Measurements from ENCODE around the gene SPIRE2.
"Not testable (repeated sequence)": the region's sequence is repeated elsewhere in the genome, so short reads cannot be mapped to it uniquely, and the experiment has no call there.

SPIRE2 gene

DNA sequence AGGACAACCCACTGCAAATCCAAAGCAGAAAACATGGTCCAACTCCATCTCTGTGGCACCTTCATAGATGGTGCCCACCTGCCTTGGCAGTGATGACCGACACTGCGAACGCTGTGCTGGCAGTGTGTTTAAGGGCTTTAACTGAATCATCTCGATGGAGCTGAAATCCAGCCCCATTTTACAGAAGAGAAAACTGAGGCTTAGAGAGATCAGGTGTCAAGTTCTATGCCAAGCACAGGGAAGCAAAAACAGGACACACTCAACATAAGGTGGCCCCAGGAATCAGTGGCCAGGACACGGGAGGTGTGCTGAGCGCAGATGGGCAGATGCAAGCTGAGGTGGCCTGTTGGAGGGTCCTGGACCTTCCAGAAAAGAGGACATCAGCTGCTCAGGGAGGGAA, 34.5 kb downstream of the SPIRE2 start:
- FAIRE-seq (no peak), DNase-seq (ENCODE audit: low spot score) (no peak)

DNA sequence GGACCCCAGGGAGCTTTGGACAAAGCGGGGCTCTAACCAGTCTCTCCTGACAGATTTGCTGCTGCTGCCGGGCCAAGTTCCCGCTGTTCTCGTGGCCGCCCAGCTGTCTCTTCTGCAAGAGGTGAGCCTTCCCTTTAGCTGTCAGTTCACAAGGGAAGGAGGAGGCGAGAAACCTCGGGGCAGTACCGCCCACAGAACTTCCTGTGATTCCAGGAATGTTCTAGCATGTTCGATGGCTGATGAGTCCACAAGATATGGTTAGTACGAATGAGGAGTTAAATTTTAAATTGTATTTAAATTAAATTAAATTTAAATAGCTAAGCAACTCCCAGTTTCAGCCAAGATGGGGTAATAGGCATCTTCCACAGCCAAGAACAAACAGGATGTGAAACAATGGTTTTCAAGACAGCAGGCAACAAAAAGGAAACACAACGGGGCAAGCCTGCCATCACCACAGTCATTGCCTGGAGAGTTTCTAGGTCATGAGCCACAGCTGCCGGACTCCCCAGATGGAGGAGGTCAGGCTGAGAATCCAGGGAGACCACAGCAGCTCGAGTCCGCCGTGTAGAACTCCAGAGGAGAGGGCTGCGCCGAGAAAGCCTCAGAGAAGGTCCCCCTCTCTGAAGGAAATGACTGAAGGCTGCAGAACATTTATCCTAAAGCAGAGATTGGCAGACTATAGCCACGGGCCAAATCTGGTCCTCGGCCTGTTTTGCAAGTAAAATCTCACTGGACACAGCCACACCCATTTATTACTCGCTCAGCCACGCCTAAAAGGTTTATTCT, 35.7 kb downstream of the SPIRE2 start:
- DNase-seq (ENCODE audit: low spot score): no peak
- FAIRE-seq: no peak

DNA sequence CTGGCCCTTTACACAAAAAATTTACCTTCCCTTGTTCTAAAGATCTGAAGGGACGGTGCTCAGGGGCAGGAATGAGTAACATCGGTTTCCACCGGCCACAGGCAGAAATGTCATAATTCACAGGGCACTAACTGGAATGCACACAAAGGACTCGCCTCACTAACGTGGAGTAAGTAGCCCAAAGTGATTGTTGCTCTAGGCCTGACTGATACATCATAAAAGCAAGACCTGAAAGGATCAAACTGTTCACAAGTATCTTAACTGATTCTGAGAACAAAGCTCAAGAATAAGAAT, 36.2 kb downstream of the SPIRE2 start:
- FAIRE-seq (no peak), DNase-seq (ENCODE audit: low spot score) (no peak)

DNA sequence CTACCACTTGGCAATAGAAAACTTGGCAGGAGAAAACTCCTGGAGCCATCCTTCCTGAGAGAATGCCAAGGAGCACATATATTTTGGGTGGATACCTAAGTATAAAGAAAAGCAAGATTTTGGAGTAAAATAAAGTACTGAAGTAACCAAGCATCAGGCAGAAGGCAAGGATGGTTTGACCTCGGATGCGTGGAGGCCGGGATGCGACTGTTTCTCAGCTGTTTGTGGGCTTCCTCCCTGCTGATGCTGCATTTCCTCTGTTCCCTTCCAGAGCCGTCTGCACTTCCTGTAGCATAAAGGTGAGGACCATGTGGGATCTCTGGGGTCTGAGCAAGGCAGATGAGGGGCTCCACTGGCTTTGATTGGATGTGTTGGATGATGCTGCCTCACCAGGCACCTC, 39.6 kb downstream of the SPIRE2 start:
- no peak for DNase-seq (ENCODE audit: low spot score)
- no peak for FAIRE-seq

DNA sequence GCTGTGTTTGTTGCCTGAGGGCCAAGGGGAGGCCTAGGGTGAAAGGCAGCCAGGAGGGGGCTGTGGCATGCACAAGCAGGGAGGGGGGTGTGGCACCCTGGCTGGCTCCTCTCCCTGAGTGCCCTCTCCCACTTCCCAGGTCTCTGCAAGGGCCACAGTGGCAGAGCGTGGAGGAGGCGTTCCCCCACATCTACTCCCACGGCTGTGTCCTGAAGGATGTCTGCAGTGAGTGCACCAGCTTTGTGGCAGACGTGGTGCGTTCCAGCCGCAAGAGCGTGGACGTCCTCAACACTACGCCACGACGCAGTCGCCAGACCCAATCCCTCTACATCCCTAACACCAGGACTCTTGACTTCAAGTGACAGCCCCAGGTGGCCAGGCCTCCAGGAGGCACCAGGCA, 41.6 kb downstream of the SPIRE2 start:
- FAIRE-seq (no peak), DNase-seq (ENCODE audit: low spot score) (no peak)

DNA sequence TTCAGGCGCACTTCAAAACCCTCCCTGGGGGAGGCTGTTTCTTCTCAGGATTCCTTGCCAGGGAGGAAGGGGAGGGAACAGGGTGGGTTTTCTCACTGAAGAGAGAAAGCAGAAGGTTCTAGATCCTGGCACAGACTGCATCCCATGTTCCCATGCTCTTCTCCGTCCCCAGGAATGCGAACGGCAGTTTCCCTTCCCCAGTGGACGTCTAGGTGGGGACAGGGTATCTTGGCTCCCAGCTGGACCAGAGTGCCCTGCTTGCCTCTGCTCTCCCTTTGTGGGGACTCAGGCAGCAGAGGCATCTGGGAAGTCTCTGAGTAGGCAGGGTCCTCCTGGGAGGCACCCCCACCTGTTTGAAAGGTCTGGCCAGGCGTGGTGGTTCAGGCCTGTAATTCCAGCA, 42.2 kb downstream of the SPIRE2 start:
- DNase-seq (ENCODE audit: low spot score): no peak
- no peak for FAIRE-seq

DNA sequence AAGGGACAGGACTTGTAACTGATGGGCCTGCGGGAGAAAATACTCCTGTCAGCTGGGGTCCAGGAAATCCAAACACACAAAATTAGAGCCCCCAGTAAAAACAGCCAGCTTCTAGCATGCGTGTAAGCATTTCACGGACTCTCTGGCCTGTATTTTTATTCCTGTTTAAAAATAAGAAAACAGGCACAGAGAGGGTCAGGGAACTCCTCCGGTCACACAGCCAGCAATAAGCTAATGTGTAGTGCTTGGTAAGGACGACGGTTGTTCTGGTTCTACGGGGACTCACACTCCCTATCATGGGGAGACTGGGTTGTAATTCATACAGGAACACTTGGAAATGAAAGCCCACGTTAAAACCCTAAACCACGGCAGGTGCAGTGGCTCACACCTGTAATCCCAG, 43.6 kb downstream of the SPIRE2 start:
- no peak for FAIRE-seq
- no peak for DNase-seq (ENCODE audit: low spot score)

DNA sequence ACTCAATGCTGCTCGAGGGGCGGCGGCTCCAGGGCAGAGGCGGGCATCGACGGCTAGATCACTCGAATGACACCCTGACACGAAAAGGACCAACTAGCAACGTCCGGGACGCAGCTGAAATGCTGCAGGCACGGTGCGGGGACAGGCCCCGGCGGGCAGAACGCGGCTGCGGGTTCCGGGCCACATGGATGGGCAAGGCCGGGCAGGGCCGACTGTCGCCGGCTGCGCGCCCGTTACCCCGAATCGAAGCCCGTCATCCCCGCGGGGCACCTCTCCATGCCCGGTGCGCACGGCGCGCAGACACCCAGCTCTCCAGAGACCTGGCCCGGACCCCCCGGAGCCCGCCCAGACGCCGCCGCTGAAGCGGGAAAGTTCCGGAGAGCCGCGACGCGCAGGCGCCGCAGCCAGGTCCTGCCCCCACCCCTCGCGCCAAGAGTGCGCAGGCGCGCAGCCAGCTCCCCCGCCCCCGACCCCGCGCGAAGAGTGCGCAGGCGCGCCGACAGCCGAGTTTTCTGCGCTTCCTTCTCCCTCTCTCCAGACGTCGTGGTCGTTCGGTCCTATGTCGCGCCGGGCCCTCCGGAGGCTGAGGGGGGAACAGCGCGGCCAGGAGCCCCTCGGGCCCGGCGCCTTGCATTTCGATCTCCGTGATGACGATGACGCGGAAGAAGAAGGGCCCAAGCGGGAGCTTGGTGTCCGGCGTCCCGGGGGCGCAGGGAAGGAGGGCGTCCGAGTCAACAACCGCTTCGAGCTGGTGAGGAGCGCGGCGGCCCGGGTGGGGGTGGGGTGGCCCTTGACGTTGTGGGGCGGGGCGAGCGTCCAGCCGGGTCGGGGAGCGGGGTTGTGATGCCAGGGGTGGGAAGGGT, 45.1 kb downstream of the SPIRE2 start, which contains the start of gene TCF25:
Gene TCF25 (plus strand): TSS at position 484 of the 863 bp plus-strand sequence. CDS start 76 bp downstream, at position 560.
- FAIRE-seq (no peak), DNase-seq (ENCODE audit: low spot score) (peak; percentile 69)

DNA sequence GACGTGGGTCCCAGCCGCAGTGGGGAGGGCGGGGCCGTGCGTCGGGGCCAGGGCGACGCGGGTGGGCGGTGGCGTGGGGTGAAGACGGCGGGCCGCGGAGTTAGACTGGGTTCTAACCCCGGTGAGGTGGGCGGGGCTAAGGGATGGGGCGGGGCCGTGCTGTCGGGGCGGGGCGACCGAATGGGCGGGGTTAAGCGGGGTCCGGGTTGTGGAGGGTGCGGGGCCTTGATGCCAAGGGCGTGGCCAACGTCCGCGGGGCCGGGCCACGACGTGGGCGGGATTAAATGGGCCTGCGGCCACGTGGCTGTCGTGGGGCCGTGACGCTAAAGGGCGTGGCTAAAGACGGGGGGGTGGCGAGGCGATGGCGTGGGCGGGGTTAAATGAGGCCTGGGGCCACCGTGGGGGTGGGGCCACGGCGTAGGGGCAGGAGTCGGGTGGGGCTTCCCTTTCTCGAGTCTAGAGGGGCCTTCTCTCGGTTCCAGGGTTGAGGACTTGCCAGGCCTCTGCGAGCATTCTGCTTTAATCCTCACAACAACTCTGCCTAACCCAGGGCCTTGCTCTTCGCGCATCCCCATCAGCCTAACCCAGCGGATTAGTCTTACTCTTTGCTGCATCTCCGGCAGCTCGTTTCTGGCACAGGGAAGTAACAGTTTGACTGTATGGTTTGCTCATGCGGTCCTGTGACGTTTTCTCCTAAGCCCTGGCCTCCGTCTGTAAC, 45.9 kb downstream of the SPIRE2 start:
- peak; percentile 82 for DNase-seq (ENCODE audit: low spot score)
- FAIRE-seq: no peak

DNA sequence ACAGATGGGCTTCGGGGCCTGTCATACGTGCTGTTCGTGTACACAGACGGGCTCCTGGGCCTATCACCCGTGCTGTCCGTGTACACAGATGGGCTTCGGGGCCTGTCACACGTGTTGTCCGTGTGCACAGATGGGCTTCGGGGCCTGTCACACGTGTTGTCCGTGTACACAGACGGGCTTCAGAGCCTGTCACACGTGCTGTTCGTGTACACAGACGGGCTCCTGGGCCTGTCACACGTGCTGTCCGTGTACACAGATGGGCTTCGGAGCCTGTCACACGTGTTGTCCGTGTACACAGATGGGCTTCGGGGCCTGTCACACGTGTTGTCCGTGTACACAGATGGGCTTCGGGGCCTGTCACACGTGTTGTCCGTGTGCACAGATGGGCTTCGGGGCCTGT, 50.8 kb downstream of the SPIRE2 start:
- not testable (repeated sequence) for DNase-seq (ENCODE audit: low spot score); FAIRE-seq

DNA sequence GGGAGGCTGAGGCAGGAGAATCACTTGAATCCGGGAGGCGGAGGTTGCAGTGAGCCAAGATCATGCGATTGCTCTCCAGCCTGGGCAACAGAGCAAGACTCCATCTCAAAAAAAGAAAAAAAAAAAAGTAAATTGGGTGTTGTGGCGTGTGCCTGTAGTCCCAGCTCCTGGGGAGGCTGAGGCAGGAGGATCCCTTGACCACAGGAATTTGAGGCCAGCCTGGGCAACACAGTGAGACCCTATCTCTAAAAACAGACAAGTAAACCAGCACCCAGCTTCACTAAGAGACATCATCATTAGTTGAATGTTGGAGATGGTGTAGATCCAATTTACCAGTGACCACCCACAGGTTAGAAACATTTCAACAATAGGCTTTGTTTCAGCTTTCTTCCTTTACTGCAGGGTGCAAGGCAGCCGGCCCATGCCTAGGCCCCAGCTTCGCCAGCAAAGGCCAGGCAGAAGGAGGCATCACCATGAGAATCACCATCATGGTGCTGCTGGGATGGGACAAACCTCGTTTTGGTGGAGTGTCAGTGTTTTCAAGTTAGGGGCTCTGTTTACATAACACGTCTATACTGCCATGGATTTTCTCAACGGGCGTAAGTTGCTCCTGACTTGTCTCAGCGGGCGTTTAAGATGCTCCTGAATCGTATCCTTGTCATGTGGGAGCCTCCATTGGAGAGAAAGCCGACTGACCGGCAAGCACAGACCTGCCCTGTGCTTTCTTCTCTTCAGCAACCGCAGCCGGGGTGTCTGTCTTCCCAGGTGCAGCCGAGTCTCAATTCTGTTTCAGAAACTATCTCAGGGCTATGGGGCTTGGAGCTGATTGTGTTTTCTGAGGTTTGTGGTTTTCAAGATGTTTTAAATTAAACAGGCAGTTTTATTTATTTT, 52.4 kb downstream of the SPIRE2 start:
- no peak for DNase-seq (ENCODE audit: low spot score)

DNA sequence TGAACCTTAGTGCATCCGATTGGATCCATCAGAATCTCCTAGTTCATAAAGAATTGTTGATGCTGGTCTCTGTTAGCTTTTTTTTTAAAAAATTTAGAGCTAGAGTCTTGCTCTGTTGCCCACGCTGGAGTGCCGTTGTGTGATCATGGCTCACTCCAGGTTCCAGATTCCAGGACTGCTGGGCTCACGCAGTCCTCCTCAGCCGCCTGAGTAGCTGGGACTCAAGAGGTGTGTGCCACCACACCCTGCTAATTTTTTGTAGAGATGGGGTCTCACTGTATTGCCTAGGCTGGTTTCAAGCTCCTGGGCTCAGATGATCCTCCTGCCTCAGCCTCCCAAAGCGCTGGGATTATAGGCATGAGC, 53.1 kb downstream of the SPIRE2 start:
- DNase-seq (ENCODE audit: low spot score) (no peak), FAIRE-seq (no peak)

More for the DNA sequence above, 52.4 kb downstream of the SPIRE2 start:
- no peak for FAIRE-seq

DNA sequence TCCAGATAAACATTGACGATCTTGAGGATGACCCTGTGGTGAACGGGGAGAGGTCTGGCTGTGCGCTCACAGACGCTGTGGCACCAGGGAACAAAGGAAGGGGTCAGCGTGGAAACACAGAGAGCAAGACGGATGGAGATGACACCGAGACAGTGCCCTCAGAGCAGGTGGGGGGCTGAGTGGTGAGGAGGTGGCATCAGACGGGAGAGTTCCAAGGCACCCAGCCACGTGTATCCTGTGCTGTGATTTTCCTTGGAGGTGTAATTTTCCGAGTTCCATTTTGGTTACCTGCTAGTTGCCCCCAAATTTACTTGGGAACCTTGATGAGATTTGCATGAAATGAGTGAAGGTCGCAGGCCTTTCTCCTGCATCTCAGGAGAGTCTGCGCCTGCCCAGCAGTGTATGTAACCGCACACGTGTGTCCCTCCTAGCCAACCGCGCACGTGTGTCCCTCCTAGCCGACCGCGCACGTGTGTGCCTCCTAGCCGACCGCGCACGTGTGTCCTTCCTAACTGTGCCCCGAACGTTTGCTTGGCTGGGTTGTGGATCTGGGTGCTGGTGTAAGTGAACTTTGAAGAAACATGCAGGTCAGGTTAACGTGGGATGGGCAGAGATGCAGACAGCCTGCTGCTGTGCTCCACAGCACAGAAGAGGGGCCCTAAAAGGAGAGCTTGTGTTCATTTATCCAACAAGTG, 55.2 kb downstream of the SPIRE2 start:
- no peak for DNase-seq (ENCODE audit: low spot score)
- FAIRE-seq: no peak

DNA sequence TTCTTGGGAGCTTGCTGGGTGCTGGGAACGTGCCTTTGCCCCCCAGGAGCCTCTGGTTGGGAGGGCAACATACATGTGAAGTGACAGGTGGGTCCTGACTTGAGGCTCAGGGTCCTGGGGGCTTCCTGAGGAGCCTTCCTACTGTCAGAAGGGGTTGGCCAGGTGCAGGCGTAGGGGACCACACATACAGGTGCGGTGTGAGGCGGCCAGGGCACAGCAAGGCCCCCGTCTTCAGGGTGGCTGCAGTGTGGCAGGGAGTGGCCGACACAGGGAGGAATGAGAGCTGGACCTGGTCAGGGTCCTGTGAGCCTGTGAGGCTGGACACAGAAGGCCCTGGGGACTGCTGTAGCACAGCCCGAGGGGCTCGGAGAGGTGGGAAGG, 55.8 kb downstream of the SPIRE2 start:
- FAIRE-seq (no peak), DNase-seq (ENCODE audit: low spot score) (no peak)

DNA sequence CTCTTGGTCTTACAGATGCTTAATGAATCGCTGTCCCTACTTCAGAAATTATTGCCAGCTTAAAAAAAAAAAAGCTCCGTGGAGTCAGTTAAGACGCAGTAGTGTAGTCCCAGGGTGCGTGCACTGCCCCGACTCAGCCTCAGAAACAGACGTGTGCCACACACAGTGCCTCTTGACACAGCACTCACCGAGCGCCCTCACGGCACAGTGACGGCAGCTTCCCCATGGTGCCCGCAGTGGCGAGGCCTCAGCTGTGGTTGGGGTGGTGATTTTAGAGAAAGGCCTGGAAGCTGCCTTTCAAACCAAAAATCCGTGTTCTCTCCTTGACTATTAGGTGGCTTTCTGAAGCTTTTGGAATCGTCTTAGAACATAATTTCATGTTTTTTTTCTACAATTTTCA, 59.0 kb downstream of the SPIRE2 start:
- DNase-seq (ENCODE audit: low spot score) (no peak), FAIRE-seq (no peak)

DNA sequence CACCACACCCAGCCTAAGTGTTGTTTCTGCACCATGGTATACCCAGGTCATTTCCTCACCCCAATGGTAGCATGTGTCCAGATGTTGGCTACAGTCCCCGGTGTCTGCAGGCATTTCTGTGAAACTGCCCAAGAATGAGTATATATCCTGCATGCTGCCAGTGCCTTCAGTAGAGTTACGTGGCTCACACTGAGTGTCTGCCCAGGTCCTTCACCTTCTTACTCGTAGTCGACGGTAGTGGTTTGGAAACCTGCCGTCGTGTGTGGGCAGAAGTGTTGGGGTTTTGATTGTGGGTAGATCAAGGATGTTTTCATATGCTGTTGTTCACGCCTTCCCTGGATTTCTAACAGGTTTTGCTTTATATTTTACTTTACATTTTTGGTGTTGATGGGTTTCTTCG, 61.9 kb downstream of the SPIRE2 start:
- no peak for FAIRE-seq
- DNase-seq (ENCODE audit: low spot score): no peak

DNA sequence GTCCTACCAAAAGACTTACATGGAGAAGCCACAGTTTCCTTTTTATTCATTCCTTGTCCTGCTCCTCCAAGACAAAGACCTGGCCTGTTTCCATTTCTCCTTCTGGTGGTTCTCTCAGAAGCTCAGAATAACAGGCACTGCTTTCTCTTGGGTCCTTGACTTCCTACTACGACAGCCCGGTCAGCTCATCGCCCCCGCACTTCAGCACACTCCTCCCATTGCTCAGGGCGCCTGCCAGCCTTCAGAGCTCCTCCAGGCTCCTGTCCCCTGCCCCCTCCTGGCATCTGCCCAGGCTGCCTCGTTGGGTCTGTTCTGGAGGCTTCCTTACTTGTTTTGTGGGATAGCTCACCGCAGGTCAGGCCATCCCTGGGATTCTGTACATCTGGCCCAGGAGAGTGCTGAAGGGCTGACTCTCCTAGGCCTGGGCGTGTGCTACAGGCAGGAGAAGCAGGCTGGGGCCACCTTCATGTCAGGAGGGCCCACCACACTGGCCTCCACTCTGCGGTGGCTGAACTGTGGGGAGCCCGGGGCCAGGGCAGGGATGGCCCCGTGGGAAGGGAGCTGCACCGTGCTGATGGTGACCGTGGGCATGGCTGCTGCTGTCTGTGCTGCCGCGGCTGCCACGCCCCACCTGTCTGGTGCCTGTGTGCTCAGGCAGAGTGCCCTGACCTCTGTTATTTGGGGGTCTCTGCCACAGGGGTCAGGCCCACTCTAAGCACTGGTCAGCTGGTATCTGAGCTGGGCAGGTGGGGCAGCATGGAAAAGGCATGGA, 62.8 kb downstream of the SPIRE2 start:
- FAIRE-seq: no peak

DNA sequence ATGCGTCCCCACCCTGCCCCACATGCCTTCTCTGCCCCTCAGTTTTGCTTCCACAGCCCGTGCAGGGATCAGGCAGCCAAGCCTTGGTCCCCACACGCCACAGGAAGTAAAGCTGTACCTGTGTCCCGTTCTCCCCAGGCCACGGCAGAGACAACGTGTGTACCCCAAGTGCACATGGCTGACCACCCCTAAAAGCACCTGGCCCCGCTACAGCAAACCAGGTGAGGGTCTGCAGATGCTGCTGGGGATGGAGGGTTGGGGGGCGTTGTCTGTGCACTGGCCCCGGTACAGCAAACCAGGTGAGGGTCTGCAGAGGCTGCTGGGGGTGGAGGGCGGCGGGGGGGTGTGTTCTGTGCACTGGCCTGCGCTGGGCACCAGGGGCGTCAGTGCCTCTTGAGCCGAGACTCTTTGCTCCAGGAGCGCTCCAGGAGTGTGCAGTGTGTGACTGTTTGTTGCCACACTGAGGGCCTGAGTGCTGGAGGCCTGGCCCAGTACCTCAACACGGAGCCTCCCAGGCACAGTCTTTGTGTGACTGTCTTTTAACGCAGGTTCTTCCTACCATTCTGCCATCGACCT, 63.9 kb downstream of the SPIRE2 start:
- FAIRE-seq: no peak
- no peak for DNase-seq (ENCODE audit: low spot score)

More for the DNA sequence above, 62.8 kb downstream of the SPIRE2 start:
- no peak for DNase-seq (ENCODE audit: low spot score)

DNA sequence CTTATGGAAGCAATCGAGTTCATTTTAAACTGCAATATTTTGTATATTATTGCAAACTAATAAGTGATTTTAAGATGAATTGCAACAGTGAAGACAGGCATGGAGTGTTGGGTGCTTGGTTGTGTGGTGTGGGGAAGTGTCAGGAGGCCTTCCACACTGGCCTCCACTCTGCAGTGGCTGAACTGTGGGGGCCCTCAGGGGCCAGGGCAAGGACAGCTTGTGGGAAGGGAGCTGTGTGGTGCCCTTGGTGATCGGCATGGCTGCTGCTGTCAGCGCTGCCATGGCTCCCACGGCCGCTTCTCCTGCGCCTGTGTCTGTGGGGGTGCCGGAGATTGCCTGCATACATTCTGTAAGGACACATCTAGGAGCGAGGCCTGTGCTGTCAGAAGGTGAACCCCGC, 64.4 kb downstream of the SPIRE2 start:
- FAIRE-seq: no peak
- DNase-seq (ENCODE audit: low spot score): no peak

All from RCC 7860 (cell line).